ENCODE measurements around the gene VMAC.

The VMAC gene

GRCh38 chr19:5929179-5929578 is 24.5 kb downstream of the VMAC start:
- no peak for DNase-seq (ENCODE audit: low read depth)

GRCh38 chr19:5929625-5930024 is 25.0 kb downstream of the VMAC start:
- DNase-seq (ENCODE audit: low read depth) = no peak

- DNase-seq (ENCODE audit: low read depth) = no peak
These were observed 26.6 kb downstream of the VMAC start for GRCh38 chr19:5931251-5931650.

GRCh38 chr19:5932146-5932545 is 27.5 kb downstream of the VMAC start:
- DNase-seq (ENCODE audit: low read depth) = no peak

- DNase-seq (ENCODE audit: low read depth) = no peak
These were observed 28.1 kb downstream of the VMAC start for GRCh38 chr19:5932609-5933262.

- no peak for DNase-seq (ENCODE audit: low read depth)
These were observed 28.9 kb downstream of the VMAC start for GRCh38 chr19:5933391-5934068.

- DNase-seq (ENCODE audit: low read depth) = no peak
These were observed 29.4 kb downstream of the VMAC start for GRCh38 chr19:5934069-5934401.

GRCh38 chr19:5934774-5935472 is 30.3 kb downstream of the VMAC start:
- DNase-seq (ENCODE audit: low read depth) = no peak

GRCh38 chr19:5935473-5936291 is 31.0 kb downstream of the VMAC start:
- no peak for DNase-seq (ENCODE audit: low read depth)

- no peak for DNase-seq (ENCODE audit: low read depth)
These were observed 31.6 kb downstream of the VMAC start for GRCh38 chr19:5936292-5936592.

- no peak for DNase-seq (ENCODE audit: low read depth)
These were observed 32.9 kb downstream of the VMAC start for GRCh38 chr19:5937550-5937949.

GRCh38 chr19:5940260-5941208 is 35.9 kb downstream of the VMAC start:
- no peak for DNase-seq (ENCODE audit: low read depth)

- no peak for DNase-seq (ENCODE audit: low read depth)
These were observed 37.0 kb downstream of the VMAC start for GRCh38 chr19:5941673-5942072.

- DNase-seq (ENCODE audit: low read depth) = no peak
These were observed 38.4 kb downstream of the VMAC start for GRCh38 chr19:5943045-5943444.

GRCh38 chr19:5943623-5944022 is 39.0 kb downstream of the VMAC start:
- no peak for DNase-seq (ENCODE audit: low read depth)

- no peak for DNase-seq (ENCODE audit: low read depth)
These were observed 42.8 kb downstream of the VMAC start for GRCh38 chr19:5947435-5947834.

- no peak for DNase-seq (ENCODE audit: low read depth)
These were observed 44.3 kb downstream of the VMAC start for GRCh38 chr19:5948752-5949564.

GRCh38 chr19:5949792-5950305 is 45.2 kb downstream of the VMAC start:
- DNase-seq (ENCODE audit: low read depth) = no peak

- no peak for DNase-seq (ENCODE audit: low read depth)
These were observed 46.1 kb downstream of the VMAC start for GRCh38 chr19:5950741-5951140.

- no peak for DNase-seq (ENCODE audit: low read depth)
These were observed 46.7 kb downstream of the VMAC start for GRCh38 chr19:5951338-5951861.
